HCT116 (cell line): ENCODE results near the gene CLDN1. TPM values are rescaled to one million over a fixed set of nuclear protein-coding genes. Genes with fewer than 3 reads are reported as not detected.

Experiments
- ATAC-seq: fragments of 200-7000 bp; cut with Tn5 transposase; 2 replicates; pipeline ENCODE4 v1.9.1; 2020; ENCODE audit warnings: mild to moderate bottlenecking, moderate library complexity
- Bru-seq: library from RNA; stranded (reverse); fragments of 400-500 nt; gene quantifications from one replicate; lab custom pipeline; 2021; lab: Mats Ljungman, UMichigan
- BruChase-seq, 2 experiments: library from RNA; stranded (reverse); fragments of 400-500 nt; gene quantifications; one replicate each; lab custom pipeline; 2021; lab: Mats Ljungman, UMichigan
- BruUV-seq: library from RNA; stranded (reverse); fragments of 400-500 nt; replicated peaks from 2 replicates; lab custom pipeline; 2021; lab: Mats Ljungman, UMichigan
- CTCF ChIA-PET: fragments of 300-600 bp; sonication (Branson Sonifier 250); formaldehyde crosslinking; loops from one replicate; lab custom pipeline; 2021; ENCODE audit warnings: antibody characterized with exemption; lab: Charles Lee
- POLR2A ChIA-PET: fragments of 300-600, 350-600 bp; sonication (Branson Sonifier 250); formaldehyde crosslinking; loops from one replicate; lab custom pipeline; 2021; ENCODE audit warnings: antibody characterized with exemption; lab: Charles Lee
- RAD21 ChIA-PET, 2 experiments: fragments of 300-600 bp; sonication (Branson Sonifier 250); formaldehyde crosslinking; loops; one replicate each; lab custom pipeline; 2023; ENCODE audit warnings: low total read pairs in 2 of 2; ENCODE audit not compliant: uncharacterized antibody in 2 of 2, unreplicated experiment in 2 of 2, low non-redundant PET in 1 of 2; lab: Charles Lee
- DNase-seq: peaks from one replicate; pipeline ENCODE4 v3.0.0-alpha.2; 2010; ENCODE audit warnings: low read depth, low spot score
- H2AFZ ChIP-seq: fragments of 200-600 bp; shearing (Covaris generic), sonication (generic); 2 replicates; pipeline ENCODE4 v1.6.1; 2017; ENCODE audit warnings: low read depth, mixed run types, mixed read lengths, antibody characterized with exemption, low read length; ENCODE audit not compliant: poor library complexity, severe bottlenecking
- H3K27ac ChIP-seq: 2 replicates; pipeline ENCODE4 v1.5.1; 2012; ENCODE audit warnings: low read depth, low read length
- H3K27me3 ChIP-seq: fragments of 200-600 bp; sonication (generic); 2 replicates; pipeline ENCODE4 v1.6.1; 2016; ENCODE audit warnings: mixed run types, low read length, mixed read lengths; ENCODE audit not compliant: insufficient read depth
- H3K36me3 ChIP-seq, 2 experiments: fragments of 200-500 bp in 1 of 2; fragments of 200-600 bp in 1 of 2; sonication (Bioruptor generic) in 1 of 2; sonication (generic) in 1 of 2; 2 replicates each; pipeline versions ENCODE4 v1.5.1 to v1.6.1; 2014 to 2016; ENCODE audit warnings: low read length in 2 of 2, inconsistent platforms in 1 of 2, mixed read lengths in 1 of 2, mixed run types in 1 of 2; ENCODE audit not compliant: insufficient read depth in 2 of 2, control insufficient read depth in 1 of 2
- H3K4me1 ChIP-seq, 2 experiments: fragments of 200-600 bp in 1 of 2; sonication (generic) in 1 of 2; 2 replicates each; pipeline versions ENCODE4 v1.5.1 to v1.6.1; 2012 to 2017; ENCODE audit warnings: low read length in 2 of 2, inconsistent platforms in 1 of 2, mild to moderate bottlenecking in 1 of 2, mixed read lengths in 1 of 2, mixed run types in 1 of 2, moderate library complexity in 1 of 2; ENCODE audit not compliant: insufficient read depth in 2 of 2, control insufficient read depth in 1 of 2
- H3K4me2 ChIP-seq: fragments of 200-600 bp; sonication (generic); 2 replicates; pipeline ENCODE4 v1.6.1; 2017; ENCODE audit warnings: mixed run types, low read length, mixed read lengths
- H3K4me3 ChIP-seq, 2 experiments: fragments of 200-600 bp in 1 of 2; sonication (generic) in 1 of 2; replicated peaks in 1 of 2; 2 replicates each; pipeline ENCODE4 v1.5.1; 2011 to 2016; ENCODE audit warnings: low read length in 2 of 2, control low read depth in 1 of 2, low read depth in 1 of 2, mild to moderate bottlenecking in 1 of 2, mixed read lengths in 1 of 2, mixed run types in 1 of 2
- H3K79me2 ChIP-seq: fragments of 200-600 bp; sonication (generic); 2 replicates; pipeline ENCODE4 v1.6.1; 2017; ENCODE audit warnings: mild to moderate bottlenecking, mixed run types, low read length, moderate library complexity, mixed read lengths; ENCODE audit not compliant: insufficient read depth
- H3K9ac ChIP-seq: fragments of 200-600 bp; sonication (generic); 2 replicates; pipeline ENCODE4 v1.6.1; 2016; ENCODE audit warnings: low read length, mixed read lengths
- H3K9me2 ChIP-seq: fragments of 200-600 bp; sonication (generic), shearing (Covaris generic); 2 replicates; pipeline ENCODE4 v1.6.1; 2017; ENCODE audit warnings: mixed run types, mild to moderate bottlenecking, moderate library complexity; ENCODE audit not compliant: insufficient read depth
- H3K9me3 ChIP-seq, 2 experiments: fragments of 200-500 bp in 1 of 2; fragments of 200-600 bp in 1 of 2; sonication (Bioruptor generic) in 1 of 2; sonication (generic) in 1 of 2; 2 replicates each; pipeline ENCODE4 v1.6.1; 2014 to 2017; ENCODE audit warnings: low read length in 2 of 2, mixed read lengths in 2 of 2, inconsistent platforms in 1 of 2, low read depth in 1 of 2, mild to moderate bottlenecking in 1 of 2, mixed run types in 1 of 2, moderate library complexity in 1 of 2; ENCODE audit not compliant: control insufficient read depth in 1 of 2, insufficient read depth in 1 of 2
- H4K20me1 ChIP-seq: fragments of 200-600 bp; sonication (generic), shearing (Covaris generic); 2 replicates; pipeline ENCODE4 v1.6.1; 2017; ENCODE audit warnings: mixed run types, mild to moderate bottlenecking, moderate library complexity; ENCODE audit not compliant: insufficient read depth
- ATF3 ChIP-seq: IDR thresholded peaks from 2 replicates; pipeline ENCODE4 v1.6.1; 2012
- EGR1 ChIP-seq: IDR thresholded peaks from 2 replicates; pipeline ENCODE4 v1.6.1; 2012; ENCODE audit warnings: low read depth
- POLR2A ChIP-seq: IDR thresholded peaks from 2 replicates; pipeline ENCODE4 v1.7.0; 2011; ENCODE audit warnings: borderline replicate concordance; ENCODE audit not compliant: insufficient read depth, insufficient read length; ENCODE audit errors: extremely low read depth
- RAD21 ChIP-seq: IDR thresholded peaks from 2 replicates; pipeline ENCODE4 v1.6.1; 2012; ENCODE audit warnings: low read depth, mild to moderate bottlenecking
- SIN3A ChIP-seq: IDR thresholded peaks from 2 replicates; pipeline ENCODE4 v1.6.1; 2012; ENCODE audit warnings: low read depth
- YY1 ChIP-seq: IDR thresholded peaks from 2 replicates; pipeline ENCODE4 v1.6.1; 2011; ENCODE audit warnings: low read length, low read depth, moderate library complexity, mild to moderate bottlenecking; ENCODE audit not compliant: insufficient replicate concordance; ENCODE audit errors: extremely low read depth
- intact Hi-C: fragments of 100-400 bp; cut with micrococcal nuclease; formaldehyde crosslinking; loops from 2 replicates; pipeline ENCODE4 v1.10.0; 2022
- long read RNA-seq: library from polyadenylated mRNA; unstranded; transcript quantifications from one replicate; pipeline ENCODE4 v2.0.0, GENCODE V29; 2021; ENCODE audit not compliant: unreplicated experiment
- polyA plus RNA-seq: library from polyadenylated mRNA; unstranded; fragments of >200 nt; gene quantifications from 2 replicates; pipeline ENCODE4 v1.2.1, GENCODE V29; 2012; ENCODE audit warnings: missing spikeins
- total RNA-seq: library from RNA; stranded (reverse); gene quantifications from one replicate; pipeline ENCODE4 v1.2.1, GENCODE V29; 2021; ENCODE audit not compliant: unreplicated experiment
- TF ChIP-seq, protein P1 (sequence below), 3 experiments: fragments of 200-600 bp in 1 of 3; sonication (generic) in 1 of 3; IDR thresholded peaks in 2 of 3; conservative IDR thresholded peaks in 1 of 3; 2 replicates each; pipeline ENCODE4 v1.5.1; 2012 to 2017; ENCODE audit warnings: low read depth in 2 of 3, low read length in 2 of 3, antibody characterized with exemption in 1 of 3, borderline replicate concordance in 1 of 3, control low read depth in 1 of 3, mild to moderate bottlenecking in 1 of 3, mixed read lengths in 1 of 3, mixed run types in 1 of 3, moderate library complexity in 1 of 3; ENCODE audit not compliant: insufficient read depth in 1 of 3

The CLDN1 gene, protein sequence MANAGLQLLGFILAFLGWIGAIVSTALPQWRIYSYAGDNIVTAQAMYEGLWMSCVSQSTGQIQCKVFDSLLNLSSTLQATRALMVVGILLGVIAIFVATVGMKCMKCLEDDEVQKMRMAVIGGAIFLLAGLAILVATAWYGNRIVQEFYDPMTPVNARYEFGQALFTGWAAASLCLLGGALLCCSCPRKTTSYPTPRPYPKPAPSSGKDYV
- total RNA-seq = 0.20 TPM
- polyA plus RNA-seq = 0.08 and 0.10 TPM in 2 replicates
- percentile 17 among the genes with signal in this experiment for Bru-seq, nascent RNA
- percentile 25 among the genes with signal in this experiment for BruChase-seq, experiment 1, labeled RNA remaining after a 6-hour chase
- percentile 17 among the genes with signal in this experiment for BruChase-seq, experiment 2, labeled RNA remaining after a 2-hour chase
- long read RNA-seq = 0 reads

DNA sequence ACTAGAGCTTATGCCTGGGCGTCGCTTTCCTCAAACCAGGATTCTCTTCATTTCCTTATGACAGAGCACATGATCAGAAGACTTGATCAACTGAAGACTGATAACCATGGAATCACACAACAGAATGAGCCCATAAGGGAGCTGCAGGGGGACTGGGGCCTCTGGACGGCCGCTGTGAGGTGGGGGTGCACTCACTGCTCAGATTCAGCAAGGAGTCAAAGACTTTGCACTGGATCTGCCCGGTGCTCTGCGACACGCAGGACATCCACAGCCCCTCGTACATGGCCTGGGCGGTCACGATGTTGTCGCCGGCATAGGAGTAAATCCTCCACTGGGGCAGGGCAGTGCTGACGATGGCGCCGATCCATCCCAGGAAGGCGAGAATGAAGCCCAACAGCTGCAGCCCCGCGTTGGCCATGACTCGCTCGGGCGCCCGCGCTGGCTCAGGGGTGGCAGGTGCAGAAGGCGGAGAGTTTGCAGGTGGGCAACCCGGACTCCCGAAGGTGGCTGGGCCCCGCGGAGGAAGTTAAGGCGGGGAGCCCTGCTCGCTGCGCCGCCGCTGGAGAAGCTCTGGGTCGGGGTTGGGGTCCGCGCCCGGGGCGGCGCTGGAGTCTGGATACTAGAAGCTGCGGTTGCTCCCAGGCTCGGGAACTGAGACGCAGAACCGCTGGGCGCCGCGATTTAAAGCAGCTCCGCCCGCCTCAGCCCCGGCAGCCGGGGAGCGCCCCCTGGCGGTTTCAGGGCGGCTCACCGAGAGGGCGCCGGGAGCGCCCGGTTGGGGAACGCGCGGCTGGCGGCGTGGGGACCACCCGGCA lies at the start of gene CLDN1:
Gene CLDN1 (minus strand): TSS at position 658 of the 815 bp plus-strand sequence. CDS start 240 bp downstream, at position 418.
- ChIA-PET RAD21 (interaction anchor here in 1 of 2 experiments (0.6 kb wide), 1 partner anchor 96 kb away, joined by 3 read pairs; no protein-coding TSS in a partner anchor), POLR2A (interaction anchor here (0.6 kb wide), 1 partner anchor 13 kb away, joined by 3 read pairs; no protein-coding TSS in a partner anchor), CTCF (interaction anchor here (0.6 to 2.6 kb wide), 20 partner anchors 8 to 360 kb away, joined by 3 to 21 read pairs (median 5); no protein-coding TSS in a partner anchor)
- no peaks in the 10 kb centered on the region for H3K79me2 ChIP-seq
- H3K4me3 ChIP-seq = peak within 1 kb of the TSS; percentile 25 to 34
- no TSS peak for BruUV-seq
- no peak within 1 kb of the TSS for H3K9ac ChIP-seq
- H3K4me2 ChIP-seq = peak within 1 kb of the TSS; percentile 71
- TF ChIP-seq YY1 (peak; percentile 44), POLR2A (no peak), EGR1 (no peak), SIN3A (no peak), RAD21 (peak; percentile 85), ATF3 (no peak)
- TF ChIP-seq, protein P1, sequence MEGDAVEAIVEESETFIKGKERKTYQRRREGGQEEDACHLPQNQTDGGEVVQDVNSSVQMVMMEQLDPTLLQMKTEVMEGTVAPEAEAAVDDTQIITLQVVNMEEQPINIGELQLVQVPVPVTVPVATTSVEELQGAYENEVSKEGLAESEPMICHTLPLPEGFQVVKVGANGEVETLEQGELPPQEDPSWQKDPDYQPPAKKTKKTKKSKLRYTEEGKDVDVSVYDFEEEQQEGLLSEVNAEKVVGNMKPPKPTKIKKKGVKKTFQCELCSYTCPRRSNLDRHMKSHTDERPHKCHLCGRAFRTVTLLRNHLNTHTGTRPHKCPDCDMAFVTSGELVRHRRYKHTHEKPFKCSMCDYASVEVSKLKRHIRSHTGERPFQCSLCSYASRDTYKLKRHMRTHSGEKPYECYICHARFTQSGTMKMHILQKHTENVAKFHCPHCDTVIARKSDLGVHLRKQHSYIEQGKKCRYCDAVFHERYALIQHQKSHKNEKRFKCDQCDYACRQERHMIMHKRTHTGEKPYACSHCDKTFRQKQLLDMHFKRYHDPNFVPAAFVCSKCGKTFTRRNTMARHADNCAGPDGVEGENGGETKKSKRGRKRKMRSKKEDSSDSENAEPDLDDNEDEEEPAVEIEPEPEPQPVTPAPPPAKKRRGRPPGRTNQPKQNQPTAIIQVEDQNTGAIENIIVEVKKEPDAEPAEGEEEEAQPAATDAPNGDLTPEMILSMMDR (IDR thresholded peaks at IDR 0.05 in 2 of 3, conservative IDR thresholded peaks at IDR 0.05 in 1 of 3; ENCODE audit: borderline replicate concordance in 1 of 3, insufficient read depth in 1 of 3, low read depth in 2 of 3, low read length in 2 of 3) = peak; percentile 79 to 92 (median 84)
- no peaks in the 10 kb centered on the region; the same call in 1 of the 2 replicates for H3K27me3 ChIP-seq
- DNase-seq = peak; percentile 24
- peak within 1 kb of the TSS; percentile 84 for H2AFZ ChIP-seq
- ATAC-seq = peak; percentile 97
- no peak within 1 kb of the TSS for H3K27ac ChIP-seq
- no peaks in the 10 kb centered on the region for H4K20me1 ChIP-seq
- intact Hi-C loops = loop anchor here (1.0 kb wide), 3 partner anchors 97 to 361 kb away; no protein-coding TSS in a partner anchor
- no peaks in the 10 kb centered on the region for H3K9me2 ChIP-seq
- H3K36me3 ChIP-seq = no peaks in the 10 kb centered on the region
- peaks cover 0 to 10% of the 10 kb centered on the region in 2 experiments; a peak in 1 of 4 replicates for H3K4me1 ChIP-seq
- no peaks in the 10 kb centered on the region for H3K9me3 ChIP-seq
